Measurements from ENCODE around the gene NUCB1. TPM values are rescaled to one million over a fixed set of nuclear protein-coding genes. Genes with fewer than 3 reads are reported as not detected.

The NUCB1 gene
- total RNA-seq, 1 experiment from 2014 or later = 125 TPM

- no peak overlapping the region for H3K14ac ChIP-seq (ENCODE audit: insufficient read depth, low read length)
- H4K8ac ChIP-seq (replicated peaks; ENCODE audit: insufficient read length, low read depth, low read length) = no peak overlapping the region
- no peak overlapping the region for H3K4me2 ChIP-seq (ENCODE audit: insufficient read depth, insufficient read length, low read length)
- no peak overlapping the region for H3K27ac ChIP-seq (ENCODE audit: insufficient read length, low read depth, low read length)
- Mint-ChIP-seq H3K36me3 (ENCODE audit: insufficient read depth in 1 of 3, low read depth in 3 of 3) (peaks cover 0 to 27% (median 0%) of the 10 kb centered on the region in 3 experiments; a peak in 5 of 7 replicates), H3K9me3 (no peaks in the 10 kb centered on the region), H3K4me3 (no peak overlapping the region), H3K27me3 (ENCODE audit: low read depth) (no peaks in the 10 kb centered on the region), H3K4me1 (no peaks in the 10 kb centered on the region), H3K27ac (no peak overlapping the region)
- no peaks in the 10 kb centered on the region for H4K20me1 ChIP-seq (ENCODE audit: control insufficient read depth, insufficient read depth, insufficient read length)
- no peak overlapping the region for H3K9ac ChIP-seq (ENCODE audit: extremely low read depth, insufficient read length, low read length)
- no peak overlapping the region for H3K23ac ChIP-seq (ENCODE audit: insufficient read length, low read depth, low read length)
- H3K4ac ChIP-seq (ENCODE audit: low read depth, low read length) = no peak overlapping the region
- H2AFZ ChIP-seq (ENCODE audit: low read length) = no peak overlapping the region
- H3K18ac ChIP-seq (ENCODE audit: insufficient read length, low read depth, low read length) = no peak overlapping the region
- no peak overlapping the region for H2AK5ac ChIP-seq (ENCODE audit: insufficient read length, low read length)
- no peak overlapping the region for H4K91ac ChIP-seq (ENCODE audit: insufficient read length, low read depth, low read length)
- no peaks in the 10 kb centered on the region for H3K9me3 ChIP-seq (ENCODE audit: control insufficient read depth, low read depth, low read length)
- no peak overlapping the region for H2BK5ac ChIP-seq (ENCODE audit: insufficient read length, low read length)
- no peak overlapping the region for H4K5ac ChIP-seq (ENCODE audit: insufficient read length, low read depth, low read length)
- no peak overlapping the region for H3T11ph ChIP-seq (ENCODE audit: low read length)
- no peak overlapping the region for H3K56ac ChIP-seq (ENCODE audit: insufficient read length, low read depth, low read length)
- no CpG with 5 or more reads among the region's 4 CpGs for WGBS (ENCODE audit: extremely low coverage, insufficient read length, low lambda C conversion rate)
- H2BK20ac ChIP-seq (ENCODE audit: low read depth, low read length, poor library complexity, severe bottlenecking) = no peak overlapping the region
- DNase-seq = no peak
- no peak overlapping the region for H2BK15ac ChIP-seq (ENCODE audit: low read depth, low read length)
- H3K79me2 ChIP-seq (ENCODE audit: insufficient read depth, low read length) = no peaks in the 10 kb centered on the region
- no peak for TF ChIP-seq CTCF (conservative IDR thresholded peaks at IDR 0.05)
- H3K27me3 ChIP-seq (ENCODE audit: insufficient read depth, low read length) = no peaks in the 10 kb centered on the region
- no peaks in the 10 kb centered on the region for H3K79me1 ChIP-seq (ENCODE audit: insufficient read depth, low read depth, low read length, poor library complexity, severe bottlenecking)
- no peak overlapping the region for H2BK12ac ChIP-seq (ENCODE audit: insufficient read length, low read depth, low read length)
- H2BK120ac ChIP-seq (ENCODE audit: low read depth, low read length, poor library complexity, severe bottlenecking) = no peak overlapping the region
- no peaks in the 10 kb centered on the region for H3K23me2 ChIP-seq (ENCODE audit: insufficient read length, low read depth, low read length, poor library complexity, severe bottlenecking)
- H3K4me1 ChIP-seq (ENCODE audit: insufficient read depth, low read length) = no peaks in the 10 kb centered on the region
Observed at GRCh38 chr19:48852292-48852691, 47.8 kb upstream of the NUCB1 start.

Data from H9 (cell line).